ENCODE results near the gene RBM20. TPM values are rescaled to one million over a fixed set of nuclear protein-coding genes. Genes with fewer than 3 reads are reported as not detected.

Gene RBM20
- total RNA-seq, 1 donor from 2014 or later: 0.67 TPM

DNA sequence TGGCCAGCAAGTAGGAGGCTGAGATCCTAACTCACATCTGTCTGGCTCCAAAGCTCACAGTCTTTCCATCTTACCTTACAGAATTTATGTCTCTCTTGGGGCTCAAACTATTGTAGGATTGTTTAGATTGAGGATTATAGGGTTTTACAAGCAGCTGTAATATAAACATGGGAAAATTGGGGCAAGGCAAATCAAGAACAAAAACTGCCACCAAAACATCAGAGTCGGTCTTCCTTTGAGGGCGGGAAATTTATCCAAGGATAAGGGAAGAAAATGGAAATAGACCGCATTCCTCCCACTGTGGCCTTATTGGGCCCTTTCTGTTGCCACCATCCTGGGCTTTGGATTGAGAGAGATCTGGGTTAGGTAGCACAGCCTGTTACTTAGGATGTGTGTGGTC, 22.5 kb downstream of the RBM20 start:
- DNase-seq (ENCODE audit: low spot score): no peak
- intact Hi-C loops (cut with DNase I): no loop called here
- no peak for ATAC-seq

DNA sequence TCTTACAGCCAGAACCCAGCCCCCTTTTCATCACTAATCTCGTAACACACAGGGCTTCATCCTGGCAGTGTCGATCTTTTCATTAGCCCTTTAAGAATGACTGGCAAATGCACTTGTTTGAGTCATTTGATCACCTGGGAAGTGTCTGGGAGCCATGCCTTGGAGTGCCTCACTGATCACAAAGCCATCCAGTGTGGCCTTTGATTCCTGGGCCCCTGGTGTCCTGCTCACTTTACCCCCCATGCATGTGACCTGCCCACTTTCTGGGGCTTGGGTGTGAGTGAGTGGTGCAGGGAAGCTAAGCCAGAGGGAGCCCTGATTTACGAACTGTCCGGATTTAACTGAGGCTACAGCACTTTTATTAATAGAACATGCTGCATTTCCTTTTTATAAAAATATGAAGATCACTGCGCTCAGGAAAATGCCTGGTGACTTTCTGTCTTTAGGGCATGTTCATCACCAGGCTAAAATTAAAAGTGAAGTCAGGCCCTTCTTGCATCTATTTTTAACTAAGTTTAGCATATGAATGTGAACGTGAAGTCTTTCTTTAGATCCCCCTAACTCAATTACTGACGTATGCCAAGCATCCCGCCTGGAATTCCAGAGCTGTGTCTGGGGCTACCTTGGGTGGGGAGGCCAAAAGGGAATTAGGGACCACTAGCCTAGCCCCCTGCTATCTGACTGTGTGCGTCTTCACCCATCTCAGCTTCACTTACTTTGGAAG, 23.6 kb downstream of the RBM20 start:
- intact Hi-C loops (cut with DNase I): no loop called here
- DNase-seq (ENCODE audit: low spot score): no peak
- ATAC-seq: no peak

DNA sequence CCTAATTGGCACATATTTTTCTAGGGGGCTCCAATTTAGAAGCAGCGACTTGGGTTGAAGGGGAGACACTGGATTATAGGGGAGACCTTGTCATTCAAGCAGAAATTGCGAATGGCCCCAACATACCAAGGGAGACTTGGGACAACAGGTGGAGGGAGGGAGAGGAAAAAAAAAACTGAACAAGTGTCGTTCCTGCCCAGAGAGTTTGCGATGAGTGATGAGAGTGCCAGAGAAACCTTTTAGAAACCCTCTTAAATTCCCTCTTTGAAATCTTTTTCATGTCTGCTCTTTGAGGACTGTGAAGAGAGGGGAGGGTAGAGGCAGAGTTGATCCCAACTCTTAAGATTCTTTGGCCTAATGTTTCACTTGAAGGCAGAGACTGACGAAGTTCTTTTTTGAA, 24.3 kb downstream of the RBM20 start:
- no peak for ATAC-seq
- intact Hi-C loops (cut with DNase I): no loop called here
- no peak for DNase-seq (ENCODE audit: low spot score)

DNA sequence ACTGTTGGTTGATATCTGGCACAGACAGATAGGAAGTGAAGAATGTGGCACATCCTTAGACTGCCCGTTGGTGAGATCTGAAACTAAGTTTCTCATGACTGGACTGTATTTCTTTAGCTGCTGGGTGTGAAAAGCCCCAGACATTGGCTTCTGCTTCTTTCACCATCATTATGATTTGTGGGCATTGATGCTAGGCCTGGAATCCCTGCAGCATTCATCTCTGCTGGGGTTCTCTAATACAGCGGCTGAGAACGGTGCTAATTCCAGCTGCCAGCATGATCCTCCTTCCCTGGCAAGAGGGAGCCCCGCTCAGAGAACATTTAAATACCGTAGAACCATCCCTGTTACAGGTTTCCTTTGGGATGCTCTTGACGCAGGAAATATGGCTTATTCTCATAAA, 26.2 kb downstream of the RBM20 start:
- DNase-seq (ENCODE audit: low spot score): no peak
- intact Hi-C loops (cut with DNase I): no loop called here
- no peak for ATAC-seq

DNA sequence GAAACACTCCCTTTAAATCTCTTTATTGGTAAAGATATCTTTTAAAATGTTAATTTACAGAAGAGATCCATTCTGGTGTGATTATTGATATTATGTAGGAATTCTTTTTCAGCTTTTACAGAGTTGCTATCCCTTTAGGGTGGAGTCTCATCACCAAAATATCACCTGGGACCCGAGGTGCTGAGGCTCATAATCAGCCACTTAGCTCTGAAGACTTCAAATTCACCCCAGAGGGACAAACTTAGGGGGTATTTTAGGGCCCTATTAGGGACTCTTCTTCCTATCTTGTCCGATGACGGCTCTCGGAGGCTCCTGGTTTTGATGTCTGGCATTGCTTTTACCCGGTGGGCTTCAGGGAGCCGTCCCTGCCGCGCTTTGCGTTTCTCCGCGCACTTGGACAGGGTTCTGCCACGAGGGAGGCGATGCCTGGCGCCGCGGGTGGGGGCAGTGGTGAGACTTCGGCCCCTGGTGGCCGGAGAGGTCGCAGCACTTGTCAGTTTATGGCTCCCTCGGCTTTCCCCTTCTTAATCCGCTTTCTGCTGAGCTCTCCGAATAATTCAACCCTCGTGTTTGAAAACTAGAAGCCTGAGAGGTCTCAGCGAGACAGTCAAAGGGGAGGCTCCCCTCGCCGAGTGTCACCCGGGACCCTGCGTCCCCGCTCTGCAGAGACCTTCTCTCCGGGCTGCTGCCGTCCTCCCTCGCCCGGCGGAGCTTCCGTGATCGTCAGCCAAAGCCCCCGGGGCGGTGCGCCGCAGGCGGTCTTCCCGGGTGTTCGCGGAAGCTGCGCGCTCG, 27.8 kb downstream of the RBM20 start:
- DNase-seq (ENCODE audit: low spot score): peak; percentile 72
- intact Hi-C loops (cut with DNase I): no loop called here
- peak; percentile 87 for ATAC-seq

DNA sequence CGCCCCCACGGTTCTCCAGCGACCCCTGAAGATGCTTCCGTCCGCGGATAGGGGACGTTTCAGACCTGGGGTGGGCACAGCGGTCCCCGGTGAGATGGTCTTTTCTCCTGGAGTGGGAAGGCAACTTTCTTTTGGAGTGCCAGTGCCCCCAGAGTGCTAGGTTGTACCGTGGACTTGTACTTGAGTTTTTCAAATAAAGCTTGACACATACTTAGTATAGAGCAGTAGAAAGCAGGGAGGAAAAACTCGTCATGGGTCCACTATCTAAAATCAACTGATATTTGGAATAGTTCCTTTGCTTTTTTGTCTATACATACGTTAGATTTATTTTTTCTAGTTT, 28.4 kb downstream of the RBM20 start:
- intact Hi-C loops (cut with DNase I): no loop called here
- ATAC-seq: peak; percentile 56
- DNase-seq (ENCODE audit: low spot score): no peak

DNA sequence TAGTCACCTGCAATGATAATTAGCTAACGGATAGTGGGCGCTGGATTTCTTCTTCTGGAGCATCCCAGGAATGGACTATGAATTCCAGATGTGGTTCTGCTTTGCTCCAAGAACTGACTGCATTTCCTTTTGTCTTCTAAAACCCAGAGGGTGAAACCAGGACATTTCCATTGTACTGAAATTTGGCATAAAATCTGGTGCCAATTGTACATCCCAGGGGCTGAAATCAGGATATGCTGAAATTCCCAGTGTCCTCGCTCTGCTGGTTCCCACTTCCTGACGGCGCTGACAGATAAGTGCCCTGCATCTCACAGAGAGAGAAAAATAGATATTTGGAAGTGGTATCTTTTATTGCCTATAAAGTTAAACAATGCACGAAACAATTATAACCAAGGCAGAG, 31.9 kb downstream of the RBM20 start:
- ATAC-seq (no peak), DNase-seq (ENCODE audit: low spot score) (no peak)
- intact Hi-C loops (cut with DNase I): no loop called here

DNA sequence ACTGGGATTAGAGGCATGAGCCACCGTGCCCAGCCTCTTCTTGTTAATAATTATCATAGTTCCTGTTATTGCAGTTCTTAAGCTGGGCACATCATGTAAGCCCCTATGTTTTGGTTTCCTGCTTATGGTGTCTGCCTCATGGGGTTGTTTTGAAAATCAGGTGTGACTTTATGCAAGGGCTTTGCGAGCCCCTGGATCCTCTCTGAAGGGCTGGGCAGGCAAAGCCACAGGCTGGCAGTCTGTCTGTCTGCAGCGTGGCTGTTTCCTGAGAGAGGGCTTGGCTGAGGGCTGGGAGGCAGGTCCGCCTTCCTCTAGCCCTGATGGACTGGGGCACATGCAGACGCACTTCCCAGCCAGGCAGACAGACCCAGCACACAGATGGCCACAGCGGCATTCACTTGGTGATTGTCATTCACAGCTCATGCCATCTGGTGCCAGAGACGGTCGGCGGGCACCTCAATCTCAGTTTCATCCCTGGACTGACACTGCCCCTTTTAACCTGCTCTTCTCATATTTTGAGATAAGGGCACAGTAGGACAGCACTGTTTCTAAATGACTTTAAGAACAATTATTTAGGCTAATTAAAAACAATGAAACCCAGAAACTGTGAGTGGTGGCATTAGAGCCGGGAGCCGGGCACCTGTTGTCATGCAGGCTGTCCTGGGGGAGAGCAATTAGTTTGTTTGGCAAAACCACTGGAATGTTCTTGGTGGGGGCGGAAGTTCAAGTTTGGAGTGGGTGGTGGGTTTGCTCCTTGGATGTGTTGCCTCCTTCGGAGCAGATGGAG, 35.5 kb downstream of the RBM20 start:
- no peak for DNase-seq (ENCODE audit: low spot score)
- ATAC-seq: no peak
- intact Hi-C loops (cut with DNase I): no loop called here

DNA sequence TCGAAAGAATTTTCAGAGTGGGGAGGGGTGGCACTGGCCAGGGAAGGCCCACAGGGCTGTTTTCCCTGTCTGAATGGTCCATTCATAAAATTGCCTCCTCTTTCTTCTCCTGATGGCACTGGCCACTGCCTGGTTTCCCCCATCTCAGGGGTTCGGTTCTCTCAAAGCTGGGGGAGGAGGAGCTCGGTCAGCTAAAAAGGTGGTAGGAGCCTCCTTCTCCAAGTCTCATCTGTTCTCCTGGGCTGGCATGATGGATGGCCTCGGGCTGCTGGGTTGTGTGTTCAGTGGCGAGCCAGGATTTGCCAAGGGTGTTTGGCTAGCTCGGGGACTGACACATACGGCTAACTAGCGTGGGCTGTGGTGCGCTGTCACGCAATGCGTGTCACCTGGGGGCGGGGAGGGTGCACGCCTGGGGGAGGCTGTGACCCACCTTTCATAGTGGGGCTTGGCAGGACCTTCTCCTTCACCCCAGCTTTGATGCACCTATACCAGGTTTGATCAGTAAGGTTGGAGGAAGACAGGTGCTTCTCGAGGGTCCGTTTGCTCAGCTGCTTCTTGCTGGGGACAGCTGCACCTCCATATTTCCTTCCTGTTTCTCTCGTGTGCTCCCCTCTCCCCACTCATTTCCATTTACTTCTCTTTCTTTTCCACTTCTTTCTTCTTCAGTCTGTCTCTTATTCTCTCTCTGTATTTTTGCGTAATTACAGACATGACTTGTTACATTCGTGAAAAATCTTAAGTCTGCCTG, 36.3 kb downstream of the RBM20 start:
- DNase-seq (ENCODE audit: low spot score): no peak
- intact Hi-C loops (cut with DNase I): no loop called here
- ATAC-seq: no peak

DNA sequence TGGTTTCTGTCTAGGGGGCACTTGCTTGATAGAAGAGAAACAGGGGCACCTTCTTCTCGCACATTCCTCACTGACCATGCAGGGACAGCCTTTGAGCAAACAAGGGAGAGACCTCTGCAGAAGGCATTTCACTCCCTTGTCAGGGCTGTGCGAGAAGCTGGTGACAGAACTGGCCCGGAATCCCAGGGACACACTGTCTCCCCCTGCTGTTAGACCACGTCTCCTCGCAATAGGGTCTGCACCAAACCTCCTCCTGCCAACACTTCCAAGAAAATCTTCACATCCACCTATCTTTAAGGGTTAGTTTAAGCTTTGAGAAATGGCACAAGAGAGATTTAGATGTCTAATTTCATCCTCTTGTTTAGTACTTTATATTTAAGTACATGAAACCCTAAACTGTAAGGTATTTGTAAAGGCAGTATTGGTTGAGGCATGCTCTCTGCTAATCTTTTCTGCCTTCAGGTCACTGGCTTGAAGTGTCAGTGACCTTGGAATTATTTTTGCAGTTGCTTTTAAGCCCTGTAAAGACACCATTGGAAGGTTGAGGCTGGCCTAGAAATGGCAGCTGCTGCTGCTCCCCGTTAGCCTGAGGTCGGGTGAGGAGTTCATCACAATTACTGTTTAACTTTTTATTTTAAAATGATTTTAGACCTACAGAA, 37.0 kb downstream of the RBM20 start:
- intact Hi-C loops (cut with DNase I): no loop called here
- ATAC-seq (no peak), DNase-seq (ENCODE audit: low spot score) (no peak)

DNA sequence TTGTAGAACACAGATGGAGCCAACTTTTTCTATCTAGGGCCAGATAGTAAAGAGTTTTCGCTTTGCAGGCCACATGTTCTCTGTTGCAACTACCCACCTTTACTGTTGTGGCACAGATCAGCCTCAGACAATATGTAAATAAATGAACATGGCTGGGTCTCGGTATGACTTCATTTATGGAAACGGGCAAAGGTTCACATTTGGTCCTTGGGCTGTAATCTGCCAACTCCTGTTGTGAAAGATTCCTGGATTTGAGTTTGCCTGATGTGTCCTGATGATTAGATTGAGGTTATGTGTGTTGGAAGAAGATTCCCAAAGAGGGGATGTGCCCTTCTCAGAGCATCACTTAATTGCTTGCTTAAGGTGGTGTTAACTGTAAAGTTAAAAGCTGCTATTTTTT, 38.2 kb downstream of the RBM20 start:
- DNase-seq (ENCODE audit: low spot score): no peak
- no peak for ATAC-seq
- intact Hi-C loops (cut with DNase I): no loop called here

DNA sequence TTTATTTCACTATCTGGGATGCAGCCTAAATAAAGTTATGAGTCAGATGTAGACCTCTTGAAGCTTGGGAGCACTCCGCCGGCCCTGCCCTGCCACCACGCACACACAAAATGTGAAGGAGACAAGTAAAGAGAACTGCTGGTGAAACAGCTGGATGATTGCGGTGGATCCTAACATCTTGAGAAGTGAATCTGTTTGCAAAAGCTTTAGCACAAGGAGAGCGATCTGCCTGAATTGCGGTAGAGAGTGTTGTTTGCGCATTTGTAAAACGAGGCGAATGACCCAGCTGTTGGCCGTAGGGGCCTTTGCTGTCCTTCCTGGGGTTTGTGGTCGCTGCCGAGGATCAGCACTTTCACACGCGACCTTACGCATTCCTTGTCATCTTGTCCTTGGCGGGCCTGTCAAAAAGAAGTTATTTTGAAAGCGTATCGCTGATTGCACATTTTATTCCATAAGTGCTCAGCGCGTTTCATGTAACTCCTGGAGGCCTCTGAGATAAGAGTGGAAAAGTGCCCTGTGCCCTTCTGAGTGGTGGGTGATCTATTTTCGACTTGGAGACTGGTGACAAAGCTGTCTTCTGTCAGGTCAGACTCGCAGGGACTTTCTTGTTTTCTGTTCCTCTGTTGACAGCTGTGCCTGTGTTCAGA, 40.8 kb downstream of the RBM20 start:
- ATAC-seq (no peak), DNase-seq (ENCODE audit: low spot score) (no peak)
- intact Hi-C loops (cut with DNase I): no loop called here

DNA sequence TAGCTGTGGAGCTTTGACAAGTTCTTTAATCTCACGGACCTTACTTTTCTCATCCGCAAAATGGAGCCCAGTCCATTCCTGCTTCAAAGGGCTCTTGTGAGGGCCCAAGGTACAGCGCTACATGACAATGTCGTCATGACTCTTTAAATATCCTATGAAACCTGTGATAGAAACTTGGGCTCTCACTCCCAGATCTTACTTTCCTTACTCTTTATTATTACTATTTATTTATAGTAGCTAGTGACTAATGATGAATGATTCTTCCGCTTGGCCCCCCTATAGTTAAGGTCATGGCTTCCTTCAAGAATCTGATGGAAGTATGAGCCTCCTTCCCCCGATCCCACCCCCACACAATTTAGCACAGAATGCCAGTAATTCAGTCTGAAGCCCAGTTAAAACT, 41.9 kb downstream of the RBM20 start:
- intact Hi-C loops (cut with DNase I): no loop called here
- DNase-seq (ENCODE audit: low spot score) (no peak), ATAC-seq (no peak)

DNA sequence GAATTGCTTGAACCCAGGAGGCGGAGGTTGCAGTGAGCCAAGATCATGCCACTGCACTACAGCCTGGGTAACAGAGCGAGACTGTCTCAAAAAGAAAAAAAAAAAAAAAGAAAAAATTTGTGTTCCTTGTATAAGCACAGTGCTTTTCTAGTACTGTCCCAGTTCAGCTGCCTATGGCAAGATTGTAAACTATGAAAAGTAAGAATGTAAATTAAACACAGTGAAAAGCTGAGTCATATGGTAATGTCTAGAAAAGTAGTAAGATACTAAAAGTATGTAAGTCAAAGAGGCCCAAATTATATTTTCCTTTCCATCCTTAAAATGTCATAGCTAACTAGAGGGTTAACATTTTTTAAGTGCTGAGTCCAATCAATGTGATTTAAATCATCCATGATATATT, 42.8 kb downstream of the RBM20 start:
- no peak for ATAC-seq
- intact Hi-C loops (cut with DNase I): no loop called here

DNA sequence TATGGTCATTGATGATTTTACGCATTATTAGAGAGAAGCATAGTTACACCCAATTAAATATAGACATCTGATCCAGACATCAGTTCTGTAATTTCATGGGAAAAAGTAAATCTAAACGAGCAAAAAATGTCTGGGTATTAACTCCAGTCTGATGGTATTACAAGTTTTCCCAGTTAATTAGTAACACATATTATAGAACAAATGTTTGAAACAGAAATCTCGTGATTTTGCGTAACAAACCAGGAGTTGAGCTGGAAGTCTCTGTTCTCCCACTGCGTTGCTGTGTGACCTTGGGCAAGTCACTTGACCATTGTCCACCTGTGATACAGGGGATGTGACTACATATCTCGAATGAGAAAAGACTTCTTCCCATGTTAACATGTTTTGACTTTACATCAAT, 43.3 kb downstream of the RBM20 start:
- intact Hi-C loops (cut with DNase I): no loop called here
- no peak for ATAC-seq
- no peak for DNase-seq (ENCODE audit: low spot score)

More for the DNA sequence above, 42.8 kb downstream of the RBM20 start:
- no peak for DNase-seq (ENCODE audit: low spot score)

DNA sequence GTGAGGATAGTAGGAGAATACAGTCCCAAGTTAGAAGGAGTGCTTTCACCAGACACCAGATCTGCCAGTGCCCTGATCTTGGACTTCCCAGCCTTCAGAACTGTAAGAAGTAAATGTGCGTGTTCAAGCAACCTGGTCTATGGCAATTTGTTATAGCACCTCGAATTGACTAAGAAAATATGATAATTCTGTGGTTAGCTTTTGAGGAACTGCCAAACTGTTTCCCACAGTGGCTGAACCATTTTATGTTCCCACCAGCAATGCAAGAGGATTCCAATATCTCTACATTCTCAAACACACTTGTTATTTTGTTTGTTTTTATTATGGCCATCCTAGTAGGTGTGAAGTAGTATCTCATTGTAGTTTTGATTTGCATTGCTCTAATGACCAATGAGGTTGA, 47.0 kb downstream of the RBM20 start:
- no peak for DNase-seq (ENCODE audit: low spot score)
- intact Hi-C loops (cut with DNase I): no loop called here
- ATAC-seq: no peak

DNA sequence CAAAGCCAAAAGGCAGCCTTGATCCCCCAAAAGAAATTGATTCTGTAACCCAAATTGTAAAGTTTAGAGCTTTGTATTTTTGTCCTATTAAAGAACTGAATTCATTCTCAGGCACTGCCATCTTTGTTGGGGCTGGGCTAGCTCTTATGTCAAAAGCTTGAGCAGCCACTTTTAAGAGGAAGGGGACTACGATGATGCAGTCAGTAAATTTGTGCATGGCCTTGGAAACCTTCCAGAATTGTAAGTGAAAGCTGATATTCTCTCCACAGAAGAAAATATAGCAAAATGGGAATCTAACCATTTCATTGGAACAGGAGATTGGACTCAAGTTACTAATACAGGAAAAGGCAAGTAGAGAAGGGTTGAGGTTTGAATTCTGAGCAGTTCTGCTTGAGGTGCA, 50.1 kb downstream of the RBM20 start:
- DNase-seq (ENCODE audit: low spot score) (no peak), ATAC-seq (no peak)
- intact Hi-C loops (cut with DNase I): no loop called here

DNA sequence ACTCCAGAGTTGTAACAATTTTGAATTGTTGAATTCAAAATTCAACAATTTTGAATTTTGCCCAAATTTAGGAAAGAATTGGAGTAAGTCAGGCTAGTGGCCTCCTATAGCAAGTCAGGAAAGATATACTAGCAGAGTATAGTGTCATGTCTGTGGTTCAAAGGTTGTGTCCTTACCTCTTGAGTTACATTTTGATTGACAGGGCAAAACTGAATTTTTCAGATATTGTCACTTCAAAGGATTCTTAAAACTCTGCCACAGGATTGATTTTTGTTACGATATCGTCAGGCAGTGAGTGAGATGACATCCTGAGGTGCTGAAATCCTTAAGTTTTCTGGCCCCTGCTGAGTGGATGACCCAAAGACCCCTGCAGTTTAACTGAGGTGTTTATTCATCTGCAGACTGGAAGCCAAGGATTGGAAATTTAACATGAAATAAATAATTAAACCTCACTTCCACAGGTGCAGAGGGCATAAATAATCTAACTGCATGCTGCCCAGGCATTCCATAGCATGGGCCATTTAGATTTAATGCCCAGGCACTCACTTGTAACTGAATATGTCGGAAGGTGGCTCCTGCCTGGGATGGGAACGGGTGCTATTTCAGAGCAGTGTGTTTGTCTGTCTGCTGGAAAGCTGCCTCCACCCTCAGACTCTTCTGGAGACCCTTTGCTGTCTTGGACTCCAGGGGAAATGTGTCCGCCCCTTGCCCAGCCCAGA, 50.8 kb downstream of the RBM20 start:
- intact Hi-C loops (cut with DNase I): no loop called here
- no peak for ATAC-seq
- no peak for DNase-seq (ENCODE audit: low spot score)
